Uterus (tissue), 2 donors: Measurements from ENCODE around the gene AEBP2.

Experiments used
- POLR2A ChIP-seq, 2 donors: fragments of 450-650 bp; IDR thresholded peaks; one replicate each; pipeline ENCODE4 v1.6.1; 2016; ENCODE audit warnings: antibody characterized with exemption in 2 of 2, mild to moderate bottlenecking in 1 of 2, moderate library complexity in 1 of 2
- TF ChIP-seq, protein P1 (sequence below), 4 experiments: fragments of 200-600 bp in 2 of 4; fragments of 450-650 bp in 2 of 4; sonication (generic) in 2 of 4; IDR thresholded peaks; one replicate each; pipeline ENCODE4 v1.5.1; 2016 to 2019; ENCODE audit warnings: antibody characterized with exemption in 4 of 4, mild to moderate bottlenecking in 2 of 4, moderate library complexity in 1 of 4

DNA sequence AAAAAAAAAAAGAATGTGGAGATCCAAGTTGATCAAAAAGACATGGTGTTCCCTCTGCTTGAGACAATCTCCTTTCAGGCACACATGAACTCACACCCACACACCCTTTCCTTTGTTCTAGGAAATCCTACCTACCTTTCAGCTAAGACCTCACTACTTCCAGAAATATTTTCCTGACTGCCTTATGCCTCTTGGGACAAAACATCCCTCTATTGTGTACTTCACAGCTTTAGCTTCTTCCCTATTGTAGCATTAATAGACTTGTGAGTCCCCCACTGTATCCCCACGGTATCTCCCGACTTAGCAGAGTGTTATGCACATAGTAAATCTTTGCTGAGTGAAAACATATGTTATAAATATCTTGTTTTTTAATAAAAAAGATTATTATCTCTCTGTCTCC lies 44.9 kb upstream of the AEBP2 start:
- TF ChIP-seq, protein P1, sequence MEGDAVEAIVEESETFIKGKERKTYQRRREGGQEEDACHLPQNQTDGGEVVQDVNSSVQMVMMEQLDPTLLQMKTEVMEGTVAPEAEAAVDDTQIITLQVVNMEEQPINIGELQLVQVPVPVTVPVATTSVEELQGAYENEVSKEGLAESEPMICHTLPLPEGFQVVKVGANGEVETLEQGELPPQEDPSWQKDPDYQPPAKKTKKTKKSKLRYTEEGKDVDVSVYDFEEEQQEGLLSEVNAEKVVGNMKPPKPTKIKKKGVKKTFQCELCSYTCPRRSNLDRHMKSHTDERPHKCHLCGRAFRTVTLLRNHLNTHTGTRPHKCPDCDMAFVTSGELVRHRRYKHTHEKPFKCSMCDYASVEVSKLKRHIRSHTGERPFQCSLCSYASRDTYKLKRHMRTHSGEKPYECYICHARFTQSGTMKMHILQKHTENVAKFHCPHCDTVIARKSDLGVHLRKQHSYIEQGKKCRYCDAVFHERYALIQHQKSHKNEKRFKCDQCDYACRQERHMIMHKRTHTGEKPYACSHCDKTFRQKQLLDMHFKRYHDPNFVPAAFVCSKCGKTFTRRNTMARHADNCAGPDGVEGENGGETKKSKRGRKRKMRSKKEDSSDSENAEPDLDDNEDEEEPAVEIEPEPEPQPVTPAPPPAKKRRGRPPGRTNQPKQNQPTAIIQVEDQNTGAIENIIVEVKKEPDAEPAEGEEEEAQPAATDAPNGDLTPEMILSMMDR (IDR thresholded peaks at IDR 0.05), result no peak
- TF ChIP-seq POLR2A (IDR thresholded peaks at IDR 0.05), result no peak
